Measurements from ENCODE around the gene NTRK2.

- TF ChIP-seq CTCF (IDR thresholded peaks at IDR 0.05; ENCODE audit: low read length), result no peak
- no peak for TF ChIP-seq EZH2 (IDR thresholded peaks at IDR 0.05; ENCODE audit: borderline replicate concordance, low read length)
These were observed 2.3 kb downstream of the NTRK2 start for GRCh38 chr9:84671586-84672521.
